HCT116 (cell line): ENCODE data around the gene MFGE8. TPM values are rescaled to one million over a fixed set of nuclear protein-coding genes. Genes with fewer than 3 reads are reported as not detected.
A peak's percentile ranks its signal among the peaks of the same experiment; 100 is the strongest.

Source experiments
- ATAC-seq: fragments of 200-7000 bp; cut with Tn5 transposase; 2 replicates; pipeline ENCODE4 v1.9.1; 2020; ENCODE audit warnings: mild to moderate bottlenecking, moderate library complexity
- BruUV-seq: library from RNA; stranded (reverse); fragments of 400-500 nt; replicated peaks from 2 replicates; lab custom pipeline; 2021; lab: Mats Ljungman, UMichigan
- CTCF ChIA-PET: fragments of 300-600 bp; sonication (Branson Sonifier 250); formaldehyde crosslinking; loops from one replicate; lab custom pipeline; 2021; ENCODE audit warnings: antibody characterized with exemption; lab: Charles Lee
- POLR2A ChIA-PET: fragments of 300-600, 350-600 bp; sonication (Branson Sonifier 250); formaldehyde crosslinking; loops from one replicate; lab custom pipeline; 2021; ENCODE audit warnings: antibody characterized with exemption; lab: Charles Lee
- RAD21 ChIA-PET, 2 experiments: fragments of 300-600 bp; sonication (Branson Sonifier 250); formaldehyde crosslinking; loops; one replicate each; lab custom pipeline; 2023; ENCODE audit warnings: low total read pairs in 2 of 2; ENCODE audit not compliant: uncharacterized antibody in 2 of 2, unreplicated experiment in 2 of 2, low non-redundant PET in 1 of 2; lab: Charles Lee
- DNase-seq: peaks from one replicate; pipeline ENCODE4 v3.0.0-alpha.2; 2010; ENCODE audit warnings: low read depth, low spot score
- H2AFZ ChIP-seq: fragments of 200-600 bp; shearing (Covaris generic), sonication (generic); 2 replicates; pipeline ENCODE4 v1.6.1; 2017; ENCODE audit warnings: low read depth, mixed run types, mixed read lengths, antibody characterized with exemption, low read length; ENCODE audit not compliant: poor library complexity, severe bottlenecking
- H3K27ac ChIP-seq: 2 replicates; pipeline ENCODE4 v1.5.1; 2012; ENCODE audit warnings: low read depth, low read length
- H3K27me3 ChIP-seq: fragments of 200-600 bp; sonication (generic); 2 replicates; pipeline ENCODE4 v1.6.1; 2016; ENCODE audit warnings: mixed run types, low read length, mixed read lengths; ENCODE audit not compliant: insufficient read depth
- H3K36me3 ChIP-seq, 2 experiments: fragments of 200-500 bp in 1 of 2; fragments of 200-600 bp in 1 of 2; sonication (Bioruptor generic) in 1 of 2; sonication (generic) in 1 of 2; 2 replicates each; pipeline versions ENCODE4 v1.5.1 to v1.6.1; 2014 to 2016; ENCODE audit warnings: low read length in 2 of 2, inconsistent platforms in 1 of 2, mixed read lengths in 1 of 2, mixed run types in 1 of 2; ENCODE audit not compliant: insufficient read depth in 2 of 2, control insufficient read depth in 1 of 2
- H3K4me1 ChIP-seq, 2 experiments: fragments of 200-600 bp in 1 of 2; sonication (generic) in 1 of 2; 2 replicates each; pipeline versions ENCODE4 v1.5.1 to v1.6.1; 2012 to 2017; ENCODE audit warnings: low read length in 2 of 2, inconsistent platforms in 1 of 2, mild to moderate bottlenecking in 1 of 2, mixed read lengths in 1 of 2, mixed run types in 1 of 2, moderate library complexity in 1 of 2; ENCODE audit not compliant: insufficient read depth in 2 of 2, control insufficient read depth in 1 of 2
- H3K4me2 ChIP-seq: fragments of 200-600 bp; sonication (generic); 2 replicates; pipeline ENCODE4 v1.6.1; 2017; ENCODE audit warnings: mixed run types, low read length, mixed read lengths
- H3K4me3 ChIP-seq, 2 experiments: fragments of 200-600 bp in 1 of 2; sonication (generic) in 1 of 2; replicated peaks in 1 of 2; 2 replicates each; pipeline ENCODE4 v1.5.1; 2011 to 2016; ENCODE audit warnings: low read length in 2 of 2, control low read depth in 1 of 2, low read depth in 1 of 2, mild to moderate bottlenecking in 1 of 2, mixed read lengths in 1 of 2, mixed run types in 1 of 2
- H3K79me2 ChIP-seq: fragments of 200-600 bp; sonication (generic); 2 replicates; pipeline ENCODE4 v1.6.1; 2017; ENCODE audit warnings: mild to moderate bottlenecking, mixed run types, low read length, moderate library complexity, mixed read lengths; ENCODE audit not compliant: insufficient read depth
- H3K9ac ChIP-seq: fragments of 200-600 bp; sonication (generic); 2 replicates; pipeline ENCODE4 v1.6.1; 2016; ENCODE audit warnings: low read length, mixed read lengths
- H3K9me2 ChIP-seq: fragments of 200-600 bp; sonication (generic), shearing (Covaris generic); 2 replicates; pipeline ENCODE4 v1.6.1; 2017; ENCODE audit warnings: mixed run types, mild to moderate bottlenecking, moderate library complexity; ENCODE audit not compliant: insufficient read depth
- H3K9me3 ChIP-seq, 2 experiments: fragments of 200-500 bp in 1 of 2; fragments of 200-600 bp in 1 of 2; sonication (Bioruptor generic) in 1 of 2; sonication (generic) in 1 of 2; 2 replicates each; pipeline ENCODE4 v1.6.1; 2014 to 2017; ENCODE audit warnings: low read length in 2 of 2, mixed read lengths in 2 of 2, inconsistent platforms in 1 of 2, low read depth in 1 of 2, mild to moderate bottlenecking in 1 of 2, mixed run types in 1 of 2, moderate library complexity in 1 of 2; ENCODE audit not compliant: control insufficient read depth in 1 of 2, insufficient read depth in 1 of 2
- H4K20me1 ChIP-seq: fragments of 200-600 bp; sonication (generic), shearing (Covaris generic); 2 replicates; pipeline ENCODE4 v1.6.1; 2017; ENCODE audit warnings: mixed run types, mild to moderate bottlenecking, moderate library complexity; ENCODE audit not compliant: insufficient read depth
- ATF3 ChIP-seq: IDR thresholded peaks from 2 replicates; pipeline ENCODE4 v1.6.1; 2012
- CBX3 ChIP-seq: IDR thresholded peaks from 2 replicates; pipeline ENCODE4 v1.6.1; 2012; ENCODE audit warnings: low read depth
- CEBPB ChIP-seq: IDR thresholded peaks from 2 replicates; pipeline ENCODE4 v1.6.1; 2012; ENCODE audit warnings: low read depth
- EZH2 ChIP-seq: fragments of 200-600 bp; sonication (generic); IDR thresholded peaks from 2 replicates; pipeline ENCODE4 v1.6.1; 2017; ENCODE audit warnings: antibody characterized with exemption, mixed run types
- EZH2phosphoT487 ChIP-seq: fragments of 200-600 bp; IDR thresholded peaks from 2 replicates; pipeline ENCODE4 v1.6.1; 2018; ENCODE audit warnings: antibody characterized with exemption, borderline replicate concordance
- POLR2A ChIP-seq: IDR thresholded peaks from 2 replicates; pipeline ENCODE4 v1.7.0; 2011; ENCODE audit warnings: borderline replicate concordance; ENCODE audit not compliant: insufficient read depth, insufficient read length; ENCODE audit errors: extremely low read depth
- POLR2AphosphoS5 ChIP-seq: IDR thresholded peaks from 2 replicates; pipeline ENCODE4 v1.6.1; 2011; ENCODE audit warnings: mild to moderate bottlenecking, low read depth, low read length, moderate library complexity
- RAD21 ChIP-seq: IDR thresholded peaks from 2 replicates; pipeline ENCODE4 v1.6.1; 2012; ENCODE audit warnings: low read depth, mild to moderate bottlenecking
- TCF7L2 ChIP-seq: IDR thresholded peaks from 2 replicates; pipeline ENCODE4 v1.7.0; 2011; ENCODE audit warnings: borderline replicate concordance, inconsistent platforms; ENCODE audit not compliant: insufficient read depth, insufficient read length; ENCODE audit errors: extremely low read depth
- YY1 ChIP-seq: IDR thresholded peaks from 2 replicates; pipeline ENCODE4 v1.6.1; 2011; ENCODE audit warnings: low read length, low read depth, moderate library complexity, mild to moderate bottlenecking; ENCODE audit not compliant: insufficient replicate concordance; ENCODE audit errors: extremely low read depth
- ZBTB33 ChIP-seq: IDR thresholded peaks from 2 replicates; pipeline ENCODE4 v1.6.1; 2011; ENCODE audit warnings: mild to moderate bottlenecking, low read length, moderate library complexity; ENCODE audit not compliant: insufficient replicate concordance; ENCODE audit errors: extremely low read depth
- ZFX ChIP-seq: fragments of 450-650 bp; IDR thresholded peaks from 2 replicates; pipeline ENCODE4 v1.6.1; 2017
- intact Hi-C: fragments of 100-400 bp; cut with micrococcal nuclease; formaldehyde crosslinking; loops from 2 replicates; pipeline ENCODE4 v1.10.0; 2022
- total RNA-seq: library from RNA; stranded (reverse); gene quantifications from one replicate; pipeline ENCODE4 v1.2.1, GENCODE V29; 2021; ENCODE audit not compliant: unreplicated experiment
- TF ChIP-seq, protein P1 (sequence below): IDR thresholded peaks from 2 replicates; pipeline ENCODE4 v1.6.1; 2012

Gene MFGE8
- total RNA-seq, 1 experiment from 2014 or later: 70.7 TPM

DNA sequence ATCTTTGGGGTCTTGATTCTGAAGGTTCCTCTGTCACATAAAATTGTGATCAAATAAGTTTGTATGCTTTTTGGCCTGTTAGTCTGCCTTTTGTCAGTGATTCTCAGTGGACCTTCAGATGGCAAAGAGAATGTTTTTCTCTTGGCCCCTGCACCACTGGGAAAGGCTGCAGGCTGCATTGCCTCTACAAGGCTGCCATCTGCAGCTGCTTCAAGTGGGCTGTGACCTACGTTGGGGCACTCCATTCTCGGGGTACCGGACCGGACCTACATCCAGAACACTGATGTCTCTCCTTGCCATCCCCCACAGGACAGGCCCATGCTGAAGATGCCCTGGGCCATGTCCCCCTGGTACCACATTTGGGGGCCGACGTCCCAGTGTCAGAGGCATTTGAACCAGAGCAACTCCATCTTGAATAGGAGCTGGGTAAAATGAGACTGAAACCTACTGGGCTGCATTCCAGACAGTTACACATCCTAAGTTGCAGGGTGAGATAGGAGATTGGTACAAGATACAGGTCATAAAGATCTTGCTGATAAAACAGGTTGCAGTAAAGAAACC lies 37.5 kb upstream of the MFGE8 start:
- no peak overlapping the region for H3K4me3 ChIP-seq
- ChIA-PET POLR2A (no interaction called here), RAD21 (no interaction called here), CTCF (no interaction called here)
- intact Hi-C loops: no loop called here
- no peaks in the 10 kb centered on the region for H3K9me3 ChIP-seq
- no peaks in the 10 kb centered on the region for H3K79me2 ChIP-seq
- DNase-seq (no peak), ATAC-seq (no peak)
- H3K9me2 ChIP-seq: no peaks in the 10 kb centered on the region
- TF ChIP-seq CBX3: no peak
- peak; percentile 16; the same call in 1 of the 2 replicates for TF ChIP-seq RAD21
- no peak overlapping the region for H3K27ac ChIP-seq
- no peaks in the 10 kb centered on the region; a peak in 1 of 4 replicates for H3K4me1 ChIP-seq
- H3K36me3 ChIP-seq: no peaks in the 10 kb centered on the region
- no peak overlapping the region for H3K4me2 ChIP-seq
- no peaks in the 10 kb centered on the region for H4K20me1 ChIP-seq
- H3K9ac ChIP-seq: no peak overlapping the region
- no peak overlapping the region for H2AFZ ChIP-seq
- no peaks in the 10 kb centered on the region for H3K27me3 ChIP-seq
- no TSS peak for BruUV-seq

DNA sequence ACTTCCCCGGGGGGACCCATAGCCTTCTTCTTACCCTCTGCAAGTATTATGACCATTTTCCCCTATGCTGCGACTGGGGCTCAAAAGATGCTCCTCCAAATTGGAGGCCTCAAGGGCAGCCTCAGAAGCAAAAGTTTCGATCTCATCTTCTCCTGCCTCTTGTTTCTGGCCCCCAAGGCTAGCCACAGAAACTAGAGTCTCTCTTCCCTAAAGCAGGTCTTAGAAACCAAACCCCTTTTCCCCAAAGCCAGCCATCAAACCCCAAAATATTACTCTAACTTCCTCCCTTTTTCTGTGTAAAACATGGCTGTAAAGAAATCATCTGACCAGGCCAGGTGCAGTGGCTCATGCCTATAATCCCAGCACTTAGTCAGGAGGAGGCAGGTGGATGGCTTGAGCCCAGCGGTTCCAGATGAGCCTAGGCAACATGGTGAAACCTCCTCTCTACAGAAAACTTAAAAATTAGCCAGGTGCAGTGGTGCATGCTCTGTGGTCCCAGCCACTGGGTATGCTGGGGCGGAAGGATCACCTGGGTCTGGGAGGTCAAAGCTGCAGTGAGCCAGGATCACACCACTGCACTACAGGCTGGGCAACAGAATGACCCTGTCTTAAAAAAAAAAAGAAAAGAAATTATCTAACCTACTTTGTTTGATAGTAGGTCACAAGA lies 36.7 kb upstream of the MFGE8 start:
- DNase-seq: no peak
- ChIA-PET POLR2A (no interaction called here), CTCF (no interaction called here), RAD21 (no interaction called here)
- H3K9me3 ChIP-seq: no peaks in the 10 kb centered on the region
- H3K9me2 ChIP-seq: no peaks in the 10 kb centered on the region
- no peaks in the 10 kb centered on the region; a peak in 1 of 4 replicates for H3K4me1 ChIP-seq
- no peak overlapping the region for H3K4me3 ChIP-seq
- no peak for ATAC-seq
- no peaks in the 10 kb centered on the region for H3K36me3 ChIP-seq
- no peak overlapping the region for H3K9ac ChIP-seq
- no peak overlapping the region for H3K4me2 ChIP-seq
- no peaks in the 10 kb centered on the region for H3K27me3 ChIP-seq
- no peak overlapping the region for H2AFZ ChIP-seq
- H3K79me2 ChIP-seq: no peaks in the 10 kb centered on the region
- no peak overlapping the region for H3K27ac ChIP-seq
- H4K20me1 ChIP-seq: no peaks in the 10 kb centered on the region
- no TSS peak for BruUV-seq
- TF ChIP-seq EZH2: no peak
- TF ChIP-seq ZBTB33: no peak
- no peak for TF ChIP-seq POLR2AphosphoS5
- TF ChIP-seq YY1: no peak
- no peak for TF ChIP-seq EZH2phosphoT487
- TF ChIP-seq CEBPB: no peak
- TF ChIP-seq POLR2A: no peak
- TF ChIP-seq ZFX: no peak
- TF ChIP-seq, protein P1, sequence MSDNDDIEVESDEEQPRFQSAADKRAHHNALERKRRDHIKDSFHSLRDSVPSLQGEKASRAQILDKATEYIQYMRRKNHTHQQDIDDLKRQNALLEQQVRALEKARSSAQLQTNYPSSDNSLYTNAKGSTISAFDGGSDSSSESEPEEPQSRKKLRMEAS: no peak
- no peak for TF ChIP-seq RAD21
- TF ChIP-seq TCF7L2: no peak
- no peak for TF ChIP-seq ATF3
- intact Hi-C loops: no loop called here
